Activated CD4-positive, alpha-beta memory T cell treated with anti-CD3 and anti-CD28 coated beads for 36 hours (primary cell): ENCODE results near the gene ITPR1. TPM values are rescaled to one million over a fixed set of nuclear protein-coding genes. Genes with fewer than 3 reads are reported as not detected.

Experiments used
- CTCF ChIA-PET: fragments of 350-600 bp; sonication (Branson Sonifier 250); formaldehyde crosslinking; loops from one replicate; lab custom pipeline; 2021; ENCODE audit warnings: antibody characterized with exemption, inconsistent platforms; lab: Charles Lee
- POLR2A ChIA-PET: fragments of 350-600 bp; sonication (Branson Sonifier 250); formaldehyde crosslinking; loops from one replicate; lab custom pipeline; 2021; ENCODE audit warnings: antibody characterized with exemption; lab: Charles Lee
- DNase-seq: peaks from one replicate; pipeline ENCODE4 v3.0.0-alpha.2; 2020
- H3K27ac Mint-ChIP-seq: one replicate; pipeline ENCODE4 v1.8.0; 2021; ENCODE audit warnings: mixed read lengths
- H3K27me3 Mint-ChIP-seq: one replicate; pipeline ENCODE4 v1.8.0; 2021; ENCODE audit warnings: mixed read lengths
- H3K36me3 Mint-ChIP-seq: one replicate; pipeline ENCODE4 v1.8.0; 2021; ENCODE audit warnings: mixed read lengths
- H3K4me1 Mint-ChIP-seq: one replicate; pipeline ENCODE4 v1.8.0; 2021; ENCODE audit warnings: low read depth, mixed read lengths
- H3K4me3 Mint-ChIP-seq: one replicate; pipeline ENCODE4 v1.8.0; 2021; ENCODE audit warnings: mild to moderate bottlenecking, mixed read lengths
- H3K9me3 Mint-ChIP-seq: one replicate; pipeline ENCODE4 v1.8.0; 2021; ENCODE audit warnings: mixed read lengths
- intact Hi-C: fragments of 100-400 bp; cut with micrococcal nuclease; formaldehyde crosslinking; loops from one replicate; pipeline ENCODE4 v1.15.1; 2023
- total RNA-seq, 2 experiments: library from RNA; stranded (reverse); gene quantifications; one replicate each; pipeline ENCODE4 v1.2.3, GENCODE V29; 2021

The ITPR1 gene
- total RNA-seq, 2 experiments from 2014 or later: 49.1 to 53.1 TPM

DNA sequence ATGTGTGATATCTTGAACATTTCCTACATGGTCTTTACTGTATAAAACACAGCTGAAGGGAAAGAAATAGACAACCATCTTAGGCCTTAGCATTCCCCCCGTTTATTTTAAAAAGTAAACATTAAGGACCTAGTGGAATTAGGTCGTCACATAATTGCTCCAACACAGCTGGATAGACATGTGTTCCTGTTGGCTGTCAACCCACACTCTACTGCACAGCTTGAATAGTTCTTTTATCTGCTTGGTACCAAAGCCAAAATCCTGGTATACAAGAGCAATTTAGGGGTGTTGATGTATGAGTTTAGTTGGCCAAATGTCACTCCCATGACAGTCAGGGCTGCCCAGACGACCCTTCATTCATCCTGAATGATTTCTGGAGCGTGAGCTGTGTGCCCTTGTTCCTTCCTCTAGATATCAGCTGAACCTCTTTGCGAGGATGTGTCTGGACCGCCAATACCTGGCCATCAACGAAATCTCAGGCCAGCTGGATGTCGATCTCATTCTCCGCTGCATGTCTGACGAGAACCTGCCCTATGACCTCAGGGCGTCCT is 179.7 kb downstream of the ITPR1 start:
- H3K27ac Mint-ChIP-seq: no peak overlapping the region
- no peaks in the 10 kb centered on the region for H3K4me1 Mint-ChIP-seq
- ChIA-PET POLR2A (no interaction called here), CTCF (no interaction called here)
- H3K9me3 Mint-ChIP-seq: no peaks in the 10 kb centered on the region
- no peak overlapping the region for H3K4me3 Mint-ChIP-seq
- no peaks in the 10 kb centered on the region for H3K27me3 Mint-ChIP-seq
- DNase-seq: no peak
- peaks cover 46% of the 10 kb centered on the region for H3K36me3 Mint-ChIP-seq
- intact Hi-C loops: no loop called here

DNA sequence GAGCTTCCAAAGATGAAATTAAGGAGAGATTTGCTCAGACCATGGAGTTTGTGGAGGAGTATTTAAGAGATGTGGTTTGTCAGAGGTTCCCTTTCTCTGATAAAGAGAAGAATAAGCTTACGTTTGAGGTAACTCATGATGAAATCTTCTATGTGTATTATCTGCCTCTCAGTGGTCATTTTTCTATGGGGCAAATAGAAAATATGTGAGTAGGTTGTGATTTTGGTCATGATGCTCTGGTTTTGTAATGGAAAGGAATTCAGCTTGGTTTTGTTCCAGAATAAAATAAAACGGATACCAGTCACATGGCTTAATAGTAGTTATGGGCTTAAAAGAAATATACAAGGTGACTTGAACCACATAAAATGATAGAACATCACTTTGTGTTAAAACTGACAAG is 181.1 kb downstream of the ITPR1 start:
- POLR2A ChIA-PET: no interaction called here
- H3K4me1 Mint-ChIP-seq: peaks cover 4% of the 10 kb centered on the region
- H3K36me3 Mint-ChIP-seq: peaks cover 42% of the 10 kb centered on the region

DNA sequence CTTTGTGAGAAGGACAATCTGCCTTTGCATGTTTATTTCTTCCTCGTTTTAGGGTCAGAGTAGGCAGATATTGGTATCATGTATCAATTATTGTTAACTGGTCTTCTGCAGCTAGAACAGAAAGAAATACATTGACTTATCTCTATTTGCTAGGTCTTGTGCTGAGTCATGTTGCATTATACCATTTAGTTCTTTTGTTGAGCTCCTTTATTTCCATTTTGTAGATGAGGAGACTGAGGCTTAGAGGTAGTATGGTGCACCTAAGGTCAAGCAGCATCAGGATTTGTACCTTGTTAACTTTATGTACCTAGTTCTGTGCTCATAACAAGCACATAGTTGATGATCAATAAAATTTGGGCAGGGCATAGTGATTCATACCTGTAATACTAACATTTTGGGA is 182.6 kb downstream of the ITPR1 start:
- H3K9me3 Mint-ChIP-seq: no peaks in the 10 kb centered on the region
- H3K36me3 Mint-ChIP-seq: peaks cover 42% of the 10 kb centered on the region
- no peaks in the 10 kb centered on the region for H3K27me3 Mint-ChIP-seq
- H3K4me3 Mint-ChIP-seq: no peak overlapping the region
- intact Hi-C loops: no loop called here
- peaks cover 4% of the 10 kb centered on the region for H3K4me1 Mint-ChIP-seq
- H3K27ac Mint-ChIP-seq: no peak overlapping the region
- ChIA-PET CTCF (interaction anchor here (0.6 kb wide), 1 partner anchor 302 kb away, joined by 3 read pairs; no protein-coding TSS in a partner anchor), POLR2A (no interaction called here)
- DNase-seq: no peak

More for the DNA sequence above, 181.1 kb downstream of the ITPR1 start:
- Mint-ChIP-seq H3K27ac (no peak overlapping the region), H3K27me3 (no peaks in the 10 kb centered on the region), H3K9me3 (no peaks in the 10 kb centered on the region), H3K4me3 (no peak overlapping the region)
- CTCF ChIA-PET: interaction anchor here (0.6 to 1.2 kb wide), 3 partner anchors 38 to 340 kb away, joined by 3 read pairs; no protein-coding TSS in a partner anchor
- DNase-seq: no peak
- intact Hi-C loops: no loop called here

DNA sequence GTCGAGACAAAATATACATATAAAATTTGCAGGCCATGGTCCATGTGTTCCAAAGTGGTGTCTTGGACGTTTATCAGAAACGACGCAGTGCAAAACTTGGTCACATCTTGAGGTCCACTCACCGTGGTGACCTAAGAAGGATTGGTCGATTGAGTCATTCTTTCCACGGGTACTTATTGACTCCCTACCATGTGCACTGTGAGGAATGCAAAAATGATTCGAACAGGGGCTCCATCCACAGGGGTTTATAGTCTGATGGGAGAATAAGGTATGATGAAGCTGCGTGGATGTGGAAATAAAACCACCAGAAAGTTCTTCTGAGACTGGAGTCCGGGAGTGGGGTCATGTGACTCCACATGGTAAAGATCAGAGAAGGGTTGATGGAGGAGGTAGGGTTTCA is 185.2 kb downstream of the ITPR1 start:
- intact Hi-C loops: no loop called here
- Mint-ChIP-seq H3K4me3 (no peak overlapping the region), H3K27ac (no peak overlapping the region), H3K4me1 (peaks cover 4% of the 10 kb centered on the region), H3K36me3 (peaks cover 34% of the 10 kb centered on the region), H3K9me3 (no peaks in the 10 kb centered on the region), H3K27me3 (no peaks in the 10 kb centered on the region)
- POLR2A ChIA-PET: no interaction called here
- CTCF ChIA-PET: interaction anchor here (1.5 kb wide), 1 partner anchor 33 kb away, joined by 4 read pairs; no protein-coding TSS in a partner anchor
- DNase-seq: no peak

DNA sequence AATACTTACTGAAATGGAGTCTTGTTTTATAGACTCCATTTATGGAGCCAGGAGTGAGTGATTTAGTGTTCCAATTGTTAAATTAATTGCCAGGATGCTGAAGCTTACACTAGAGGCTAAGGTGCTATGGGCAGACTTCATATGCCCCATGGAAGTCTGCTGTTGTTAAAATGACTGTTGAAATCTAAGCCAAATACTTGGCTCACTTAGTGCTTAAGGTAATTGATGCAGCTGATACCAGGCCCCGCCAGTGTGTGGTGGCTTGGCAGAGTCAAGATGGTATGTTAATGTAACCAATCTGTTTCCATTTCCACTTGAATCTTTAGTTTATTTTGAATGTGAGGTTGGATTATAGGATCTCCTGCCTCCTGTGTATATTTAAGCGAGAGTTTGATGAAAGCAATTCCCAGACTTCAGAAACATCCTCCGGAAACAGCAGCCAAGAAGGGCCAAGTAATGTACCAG is 187.1 kb downstream of the ITPR1 start:
- peaks cover 32% of the 10 kb centered on the region for H3K36me3 Mint-ChIP-seq
- CTCF ChIA-PET: no interaction called here
- H3K4me3 Mint-ChIP-seq: no peak overlapping the region

DNA sequence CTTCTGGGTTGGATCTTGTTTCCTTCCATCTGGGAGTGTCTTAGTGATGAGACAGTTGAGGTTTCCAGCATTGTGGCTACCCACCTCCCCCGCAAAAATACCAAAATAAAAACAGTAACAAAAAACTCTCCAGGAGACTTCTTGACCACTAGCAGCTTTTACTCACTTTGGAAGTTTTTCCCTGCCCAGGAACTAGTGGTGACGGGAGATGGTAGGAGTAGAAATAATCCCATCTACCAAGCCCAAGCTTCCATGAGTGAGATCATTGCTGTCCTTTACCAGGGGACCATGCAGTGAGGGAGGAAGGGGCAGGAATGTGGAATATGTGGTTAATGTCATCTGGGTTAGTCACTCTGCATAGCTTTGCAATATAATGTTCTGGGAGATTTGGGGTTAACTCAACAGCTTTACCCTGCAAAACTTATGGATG is 187.7 kb downstream of the ITPR1 start:
- Mint-ChIP-seq H3K4me3 (no peak overlapping the region), H3K4me1 (peaks cover 4% of the 10 kb centered on the region), H3K27me3 (no peaks in the 10 kb centered on the region), H3K9me3 (no peaks in the 10 kb centered on the region), H3K27ac (no peak overlapping the region), H3K36me3 (peaks cover 39% of the 10 kb centered on the region)
- CTCF ChIA-PET: no interaction called here
- DNase-seq: no peak
- intact Hi-C loops: no loop called here
- POLR2A ChIA-PET: no interaction called here

More for the DNA sequence above, 187.1 kb downstream of the ITPR1 start:
- POLR2A ChIA-PET: no interaction called here
- intact Hi-C loops: no loop called here
- Mint-ChIP-seq H3K27ac (no peak overlapping the region), H3K4me1 (peaks cover 4% of the 10 kb centered on the region), H3K9me3 (no peaks in the 10 kb centered on the region), H3K27me3 (no peaks in the 10 kb centered on the region)
- DNase-seq: no peak

DNA sequence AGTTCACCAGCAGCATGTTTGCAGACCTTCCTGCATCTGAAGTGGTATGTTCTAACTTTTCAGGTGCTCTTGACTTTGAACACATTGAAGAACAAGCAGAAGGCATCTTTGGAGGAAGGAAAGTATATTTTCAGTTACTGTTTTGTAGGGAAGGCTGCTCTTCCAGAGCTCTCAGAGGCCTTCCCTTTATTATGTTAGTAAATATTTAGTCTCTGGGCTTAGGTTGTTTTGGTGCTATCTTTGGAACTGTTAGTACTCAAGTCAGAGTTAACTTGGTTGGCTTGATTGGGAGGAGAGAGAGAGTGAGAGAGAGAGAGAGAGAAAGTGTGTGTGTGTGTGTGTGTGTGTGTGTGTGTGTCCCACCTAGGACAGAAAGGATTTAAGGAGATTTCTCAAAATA is 188.2 kb downstream of the ITPR1 start:
- peaks cover 41% of the 10 kb centered on the region for H3K36me3 Mint-ChIP-seq
- POLR2A ChIA-PET: no interaction called here
- H3K4me1 Mint-ChIP-seq: peaks cover 4% of the 10 kb centered on the region
- no peaks in the 10 kb centered on the region for H3K9me3 Mint-ChIP-seq
- H3K4me3 Mint-ChIP-seq: no peak overlapping the region
- CTCF ChIA-PET: no interaction called here
- DNase-seq: no peak
- H3K27me3 Mint-ChIP-seq: no peaks in the 10 kb centered on the region
- no peak overlapping the region for H3K27ac Mint-ChIP-seq
- intact Hi-C loops: no loop called here

DNA sequence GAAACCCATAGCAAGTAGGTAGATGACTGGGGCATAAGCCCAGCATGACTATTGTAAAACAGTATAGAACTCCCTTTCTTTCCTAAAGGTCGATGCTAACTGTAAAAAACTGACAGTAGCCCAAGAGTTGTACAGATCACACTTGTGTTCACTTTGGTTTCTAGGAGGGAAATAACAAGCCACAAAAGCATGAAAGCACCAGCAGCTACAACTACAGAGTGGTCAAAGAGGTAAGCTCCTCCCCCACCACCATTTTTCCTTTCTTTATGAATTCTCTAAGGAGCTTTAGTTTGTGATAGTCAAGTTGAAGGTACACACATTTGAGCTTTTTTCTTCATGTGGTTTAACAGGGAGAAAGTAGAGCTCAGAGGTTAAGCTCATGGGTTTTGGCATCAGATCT is 191.0 kb downstream of the ITPR1 start:
- no peak overlapping the region for H3K27ac Mint-ChIP-seq

DNA sequence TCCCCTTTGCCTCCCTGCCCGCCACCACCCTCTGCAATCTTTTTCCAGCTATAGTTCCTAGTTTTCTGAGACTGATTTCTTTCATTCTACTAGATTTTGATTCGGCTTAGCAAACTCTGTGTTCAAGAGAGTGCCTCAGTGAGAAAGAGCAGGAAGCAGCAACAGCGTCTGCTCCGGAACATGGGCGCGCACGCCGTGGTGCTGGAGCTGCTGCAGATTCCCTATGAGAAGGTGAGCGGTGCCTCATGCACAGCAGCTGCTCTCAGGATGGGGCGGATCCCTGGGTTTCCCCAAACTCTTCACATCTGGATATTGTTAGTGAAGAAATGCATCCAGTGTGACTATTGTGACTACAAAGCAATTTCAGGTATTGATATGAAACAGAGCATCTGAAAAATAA is 191.8 kb downstream of the ITPR1 start:
- Mint-ChIP-seq H3K9me3 (peaks cover 11% of the 10 kb centered on the region), H3K27ac (no peak overlapping the region), H3K4me1 (no peaks in the 10 kb centered on the region), H3K36me3 (peaks cover 57% of the 10 kb centered on the region), H3K4me3 (no peak overlapping the region), H3K27me3 (no peaks in the 10 kb centered on the region)
- ChIA-PET POLR2A (no interaction called here), CTCF (interaction anchor here (0.8 to 2.0 kb wide), 2 partner anchors 51 kb away, joined by 3 to 5 read pairs; no protein-coding TSS in a partner anchor)
- intact Hi-C loops: no loop called here
- no peak for DNase-seq

More for the DNA sequence above, 191.0 kb downstream of the ITPR1 start:
- H3K27me3 Mint-ChIP-seq: no peaks in the 10 kb centered on the region
- no peak overlapping the region for H3K4me3 Mint-ChIP-seq
- H3K9me3 Mint-ChIP-seq: peaks cover 7% of the 10 kb centered on the region
- no peaks in the 10 kb centered on the region for H3K4me1 Mint-ChIP-seq
- CTCF ChIA-PET: interaction anchor here (0.8 kb wide), 1 partner anchor 51 kb away, joined by 3 read pairs; no protein-coding TSS in a partner anchor
- H3K36me3 Mint-ChIP-seq: peaks cover 52% of the 10 kb centered on the region
- DNase-seq: no peak
- intact Hi-C loops: no loop called here
- POLR2A ChIA-PET: no interaction called here

DNA sequence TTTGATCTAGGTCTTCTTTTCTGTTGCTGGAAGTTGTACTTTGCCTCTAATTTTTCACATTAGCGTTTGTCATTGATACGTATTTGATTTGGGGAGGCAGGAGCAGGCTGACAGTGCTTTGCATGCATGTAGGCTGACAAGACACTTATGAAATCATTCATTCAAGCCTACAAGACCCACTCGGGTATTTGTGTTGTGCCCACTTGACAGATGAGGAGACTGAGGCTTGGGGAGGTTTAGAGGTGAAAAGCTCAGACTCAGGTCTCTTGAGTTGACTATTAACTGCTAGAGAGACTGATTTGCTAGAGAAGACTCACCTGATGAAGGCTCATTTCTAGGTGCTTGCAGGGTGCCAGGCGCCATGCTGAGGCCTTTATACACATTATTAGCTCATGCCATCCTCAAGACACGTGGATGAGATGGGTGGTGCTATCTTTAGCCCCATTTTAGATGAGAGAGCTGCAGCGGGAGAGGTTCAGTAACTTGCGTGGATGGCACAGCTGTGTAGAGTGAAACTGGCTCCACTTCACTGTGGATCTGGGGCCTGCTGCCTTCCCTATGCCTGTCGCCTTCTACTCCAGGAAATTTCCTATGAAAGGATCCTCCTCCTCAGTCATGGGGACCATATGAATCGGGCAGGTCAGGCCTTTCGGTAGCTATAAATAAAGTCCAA is 192.7 kb downstream of the ITPR1 start:
- POLR2A ChIA-PET: no interaction called here
- no peak overlapping the region for H3K27ac Mint-ChIP-seq
- peaks cover 55% of the 10 kb centered on the region for H3K36me3 Mint-ChIP-seq
- H3K27me3 Mint-ChIP-seq: no peaks in the 10 kb centered on the region
- peaks cover 11% of the 10 kb centered on the region for H3K9me3 Mint-ChIP-seq
- intact Hi-C loops: no loop called here
- no peak overlapping the region for H3K4me3 Mint-ChIP-seq
- no peaks in the 10 kb centered on the region for H3K4me1 Mint-ChIP-seq
- CTCF ChIA-PET: interaction anchor here (2.0 kb wide), 1 partner anchor 52 kb away, joined by 5 read pairs; no protein-coding TSS in a partner anchor
- DNase-seq: no peak

DNA sequence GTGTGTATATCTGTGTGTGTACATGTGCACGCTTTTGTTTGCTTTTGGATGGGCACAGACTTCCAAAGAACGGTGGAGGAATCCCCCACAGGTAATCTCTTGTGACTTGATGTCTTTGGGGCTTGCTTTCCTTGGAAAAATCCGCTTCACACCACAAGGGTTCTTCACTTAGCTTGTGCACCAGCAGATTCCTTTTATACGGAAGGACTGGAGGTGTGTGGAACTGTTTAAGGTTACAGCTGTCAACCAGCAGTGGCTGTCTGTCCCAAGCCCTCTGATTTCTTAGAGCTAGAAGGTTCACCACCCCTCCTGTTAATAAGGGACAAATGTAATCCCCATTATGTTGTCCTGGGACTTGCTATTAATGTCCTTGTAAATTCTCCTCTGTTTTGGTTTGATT is 193.5 kb downstream of the ITPR1 start:
- CTCF ChIA-PET: interaction anchor here (0.7 to 2.0 kb wide), 3 partner anchors 20 to 53 kb away, joined by 3 to 5 read pairs (median 3); no protein-coding TSS in a partner anchor
- Mint-ChIP-seq H3K27ac (no peak overlapping the region), H3K36me3 (peaks cover 58% of the 10 kb centered on the region), H3K27me3 (no peaks in the 10 kb centered on the region), H3K4me1 (no peaks in the 10 kb centered on the region), H3K4me3 (no peak overlapping the region), H3K9me3 (peaks cover 11% of the 10 kb centered on the region)
- no peak for DNase-seq
- POLR2A ChIA-PET: interaction anchor here (0.6 kb wide), 1 partner anchor 335 kb away, joined by 3 read pairs; no protein-coding TSS in a partner anchor
- intact Hi-C loops: no loop called here

DNA sequence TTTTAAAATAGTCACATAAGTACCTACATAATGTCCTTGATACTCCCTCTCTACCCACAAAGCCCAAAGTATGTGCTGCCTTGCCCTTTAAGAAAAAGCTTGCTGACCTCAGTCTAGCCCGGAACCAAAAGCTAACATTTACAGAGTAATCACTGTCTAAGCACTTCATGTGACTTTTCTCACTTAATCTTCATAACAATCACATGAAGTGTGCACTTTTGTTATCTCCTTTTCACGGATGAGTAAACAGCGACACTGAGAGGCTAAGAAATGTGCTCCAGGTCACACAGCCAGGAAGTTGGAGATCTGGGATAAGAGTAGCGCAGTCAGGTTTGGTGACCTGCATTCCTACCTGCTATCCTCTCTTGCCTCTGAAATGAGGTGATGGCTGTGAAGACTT is 194.0 kb downstream of the ITPR1 start:
- Mint-ChIP-seq H3K27ac (no peak overlapping the region), H3K4me3 (no peak overlapping the region), H3K4me1 (no peaks in the 10 kb centered on the region), H3K9me3 (peaks cover 11% of the 10 kb centered on the region), H3K27me3 (no peaks in the 10 kb centered on the region), H3K36me3 (peaks cover 60% of the 10 kb centered on the region)
- POLR2A ChIA-PET: no interaction called here
- no peak for DNase-seq
- CTCF ChIA-PET: interaction anchor here (0.7 to 2.0 kb wide), 3 partner anchors 19 to 54 kb away, joined by 3 to 5 read pairs (median 3); no protein-coding TSS in a partner anchor
- intact Hi-C loops: no loop called here
